Iris pigment epithelial cell (primary cell): ENCODE data around the gene GLI3.

Source experiments
- DNase-seq: peaks from one replicate; pipeline ENCODE4 v3.0.0-alpha.2; 2011; ENCODE audit warnings: low read depth

The GLI3 gene

DNA sequence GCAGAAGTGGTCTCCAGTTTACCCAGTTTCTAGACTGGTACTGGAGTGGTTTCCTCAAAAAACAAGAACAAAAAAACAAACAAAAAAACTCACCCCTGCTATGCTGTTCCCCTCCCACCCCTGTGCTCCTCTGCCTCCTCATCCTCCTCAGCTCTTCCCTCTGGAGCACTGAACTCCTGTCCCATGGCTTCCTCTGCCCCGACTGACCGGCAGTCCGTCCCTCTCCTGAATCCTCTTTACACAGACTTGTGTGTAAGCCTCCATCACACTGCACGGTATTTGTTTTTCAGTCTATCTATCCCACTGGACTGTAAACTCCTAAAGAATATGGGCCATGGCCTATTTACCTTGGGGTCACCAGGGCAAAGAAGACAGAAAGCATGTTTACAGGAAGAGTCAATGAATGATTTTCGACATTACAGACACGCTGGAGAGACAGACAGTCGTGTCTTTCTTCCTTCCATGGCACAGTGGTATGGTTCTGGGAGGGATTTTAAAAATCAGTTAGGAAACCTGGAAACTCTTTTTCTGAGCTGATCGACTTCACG is 265.3 kb downstream of the GLI3 start:
- no peak for DNase-seq

GRCh38 chr7:41970941-41971340 is 266.1 kb downstream of the GLI3 start:
- DNase-seq: no peak

DNA sequence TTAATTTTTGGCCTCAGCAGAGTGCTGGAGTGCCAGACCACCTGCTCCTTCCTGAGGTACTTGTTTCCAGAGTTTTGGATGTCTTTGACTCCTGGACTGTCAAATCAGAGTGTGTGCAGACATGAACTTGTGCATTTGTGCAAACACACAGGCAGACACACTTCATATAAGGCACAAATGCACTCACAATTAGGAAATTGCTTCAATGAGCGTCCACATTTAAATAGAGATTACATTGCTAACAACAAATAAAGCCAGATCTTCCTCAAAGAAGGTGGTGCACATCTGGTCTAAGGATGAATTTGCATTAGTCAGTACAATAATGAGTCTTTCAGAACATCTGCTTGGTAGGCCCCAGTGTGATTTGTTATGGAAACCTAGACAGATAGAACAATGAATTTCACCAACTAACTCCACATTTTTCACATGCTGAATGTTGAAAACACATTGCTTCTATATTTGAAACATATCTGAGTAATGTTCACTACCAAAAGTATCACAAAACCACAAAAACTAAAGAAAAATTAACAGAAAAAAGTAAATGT is 267.4 kb downstream of the GLI3 start:
- no peak for DNase-seq

GRCh38 chr7:41967156-41967555 is 269.9 kb downstream of the GLI3 start:
- DNase-seq: peak; percentile 63

GRCh38 chr7:41965951-41966505 is 271.0 kb downstream of the GLI3 start:
- DNase-seq: no peak

DNA sequence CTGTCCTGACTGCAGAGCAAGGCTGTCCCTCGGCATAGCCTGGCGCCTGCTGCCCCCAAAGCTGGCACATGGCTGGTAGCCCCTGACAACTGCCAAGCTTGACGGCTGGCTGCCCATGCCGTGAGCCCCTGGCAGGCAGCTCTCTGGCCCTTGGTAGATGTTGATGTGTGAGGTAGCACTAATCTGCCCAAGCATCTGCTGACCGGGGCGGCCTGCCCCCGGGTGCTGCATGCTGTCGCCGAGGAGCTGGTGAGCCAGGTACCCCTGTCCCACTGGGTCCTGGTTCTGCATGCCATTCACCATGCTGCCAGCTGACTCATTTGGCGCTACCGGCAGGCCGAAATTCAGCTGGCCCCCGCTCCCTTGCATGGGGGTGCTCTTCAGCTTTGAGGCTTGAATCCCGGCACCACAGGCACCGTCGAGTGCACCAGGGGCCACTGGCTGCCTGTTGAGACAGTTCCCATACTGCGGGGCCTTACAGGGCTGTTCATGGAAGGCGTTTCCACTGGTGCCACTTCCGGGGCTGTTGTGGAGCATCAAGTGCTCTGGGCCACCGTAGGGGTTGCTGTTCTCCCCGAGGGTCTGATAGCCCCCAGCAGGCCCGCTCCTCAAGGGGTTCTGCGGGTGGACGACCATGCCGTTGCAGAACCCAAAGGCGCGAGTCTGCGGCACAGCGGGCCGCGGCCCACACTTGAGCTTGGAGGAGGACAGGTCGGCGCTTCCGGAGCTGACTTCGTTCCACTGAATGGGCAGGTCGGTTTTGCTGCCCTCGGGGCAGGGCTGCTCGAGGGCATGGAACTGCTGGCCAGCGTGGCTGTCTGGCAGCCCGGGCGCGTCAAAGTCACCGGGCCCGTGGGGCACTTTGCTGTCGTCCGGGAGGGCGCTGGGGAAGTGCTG is 271.9 kb downstream of the GLI3 start:
- no peak for DNase-seq

DNA sequence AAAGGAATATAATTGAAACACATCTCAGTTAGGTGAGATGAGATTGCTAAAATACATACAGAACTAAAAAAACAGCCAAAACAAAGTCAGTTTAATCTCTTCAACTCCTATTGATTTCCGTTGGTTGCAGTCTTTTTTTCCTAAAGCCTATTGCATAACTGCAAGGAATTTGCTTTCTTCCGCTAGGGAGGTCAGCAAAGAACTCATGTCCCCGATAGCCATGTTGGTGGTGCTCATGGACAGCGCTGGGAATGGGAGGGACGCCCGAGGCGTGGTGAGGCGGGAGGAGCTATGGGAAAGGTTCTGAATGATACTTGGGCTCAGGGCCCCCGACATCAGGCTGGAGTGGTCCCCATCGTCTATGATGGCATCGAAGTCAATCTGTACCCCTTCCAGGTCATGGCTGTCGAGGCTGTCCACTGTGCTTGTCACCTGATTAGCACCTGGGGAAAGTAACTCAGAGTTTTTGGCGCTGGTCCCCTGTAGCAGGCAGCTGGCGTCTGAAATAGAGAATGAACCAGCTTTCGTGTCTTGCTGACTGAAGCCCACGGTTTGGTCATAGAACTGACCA is 272.7 kb downstream of the GLI3 start:
- DNase-seq: no peak

- no peak for DNase-seq
Measured at GRCh38 chr7:41956705-41957104, 280.3 kb downstream of the GLI3 start.

DNA sequence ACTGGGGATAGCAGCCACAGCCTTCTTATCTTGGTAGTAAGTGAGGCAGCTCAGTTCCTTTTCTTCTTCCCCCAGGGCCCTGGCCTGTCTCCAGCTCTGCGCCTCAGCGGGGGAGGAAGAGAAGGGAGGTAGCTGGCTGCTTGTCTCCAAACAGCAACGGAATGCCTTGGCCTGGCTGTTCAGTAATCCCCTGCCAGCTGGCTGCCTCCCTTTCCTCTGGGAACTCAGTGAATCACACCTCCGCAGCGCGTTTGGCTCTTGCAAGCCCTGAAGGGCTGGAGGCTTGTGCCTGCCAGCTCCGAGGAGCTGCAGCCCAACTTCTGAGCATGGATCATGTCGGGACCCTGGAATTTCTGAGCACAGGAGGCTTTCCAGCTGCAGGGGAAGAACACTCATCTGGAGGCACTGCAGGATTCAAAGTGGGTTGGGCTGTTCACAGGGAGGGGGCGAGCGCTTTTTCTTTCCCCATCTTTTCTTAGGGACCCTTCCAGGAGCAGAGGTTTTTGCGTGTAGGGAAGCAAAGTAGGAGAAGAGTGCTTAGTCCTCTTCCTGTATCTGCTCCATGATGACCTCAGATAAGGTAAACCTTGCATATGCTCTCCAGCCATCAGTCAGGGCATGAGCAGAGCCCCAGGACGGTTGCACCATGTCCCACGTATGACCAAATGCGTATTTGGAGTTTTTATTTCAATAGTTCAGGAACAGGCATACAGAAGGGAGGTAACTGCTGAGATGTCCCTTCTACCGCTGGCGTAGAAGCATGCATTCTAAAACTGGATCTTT is 280.9 kb downstream of the GLI3 start:
- DNase-seq: peak; percentile 99

- DNase-seq: no peak
Measured at GRCh38 chr7:41955451-41955850, 281.6 kb downstream of the GLI3 start.

DNA sequence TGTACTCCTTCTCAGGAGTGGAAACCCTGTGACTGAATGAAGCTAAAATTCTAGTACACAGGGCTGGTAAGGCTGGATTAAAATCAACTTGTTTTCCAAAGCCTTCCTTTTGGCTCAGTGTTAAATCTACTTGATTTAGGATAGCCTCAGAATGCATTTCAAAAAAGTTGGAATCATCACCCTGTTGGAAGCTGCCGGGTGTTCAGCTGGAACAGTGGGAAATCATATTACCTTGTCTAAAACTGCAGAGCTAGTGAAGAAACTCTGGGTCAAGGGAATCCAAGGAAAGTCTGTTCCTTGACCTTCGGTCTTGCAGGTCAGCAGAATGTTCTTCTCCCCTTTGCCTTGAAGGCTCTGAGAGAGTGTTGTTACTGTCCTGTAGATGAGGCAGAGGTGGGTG is 282.0 kb downstream of the GLI3 start:
- DNase-seq: no peak

DNA sequence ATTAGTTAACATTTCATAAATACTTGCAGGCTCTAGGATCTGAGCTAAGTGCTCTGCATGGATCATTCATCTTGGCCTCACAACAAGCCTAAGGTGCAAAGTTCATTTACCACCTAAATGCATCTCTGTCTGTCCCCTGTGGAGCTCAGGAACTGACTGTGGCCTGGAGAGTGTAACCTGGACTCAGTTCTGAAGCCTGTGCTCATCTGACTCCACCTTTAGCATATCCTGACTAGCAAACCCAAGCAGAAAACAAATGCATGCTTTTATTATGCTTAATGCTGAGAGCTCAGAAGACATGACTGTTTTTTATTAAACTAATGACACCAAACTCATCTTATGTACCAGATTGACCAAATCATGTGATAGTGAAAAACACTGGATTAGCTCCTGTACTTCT is 288.5 kb downstream of the GLI3 start:
- DNase-seq: no peak

- DNase-seq: peak; percentile 79
Measured at GRCh38 chr7:41943094-41943577, 293.9 kb downstream of the GLI3 start.

DNA sequence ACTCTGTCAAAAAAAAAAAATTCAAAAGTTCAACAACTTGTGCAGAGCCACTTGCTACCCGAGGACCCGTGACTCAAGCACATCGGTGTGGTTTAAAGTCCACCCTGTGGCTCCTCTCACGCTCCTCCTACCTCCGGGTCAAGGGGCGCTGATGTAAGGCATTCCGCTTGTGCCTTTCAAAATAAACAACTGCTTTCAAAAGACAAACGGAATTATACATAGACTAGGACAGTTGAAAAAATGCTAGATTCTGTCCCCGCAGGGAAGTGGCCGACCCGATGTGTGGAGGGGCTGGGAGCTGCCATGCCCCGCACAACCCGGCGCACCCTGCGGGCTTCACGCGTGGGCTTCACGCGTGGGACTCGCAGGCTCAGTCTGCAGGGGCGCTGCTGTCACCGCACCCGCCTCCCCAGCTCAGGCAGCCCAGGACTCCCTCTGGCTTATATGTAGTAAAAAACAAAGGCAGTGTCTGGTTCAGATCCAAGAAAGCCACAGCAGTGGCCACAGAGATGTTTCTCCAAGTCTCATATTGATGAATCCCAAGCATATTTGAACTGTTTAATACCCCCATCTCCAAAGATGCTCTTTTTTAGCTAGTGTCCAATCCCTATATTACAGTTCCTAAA is 294.4 kb downstream of the GLI3 start:
- peak; percentile 83 for DNase-seq

DNA sequence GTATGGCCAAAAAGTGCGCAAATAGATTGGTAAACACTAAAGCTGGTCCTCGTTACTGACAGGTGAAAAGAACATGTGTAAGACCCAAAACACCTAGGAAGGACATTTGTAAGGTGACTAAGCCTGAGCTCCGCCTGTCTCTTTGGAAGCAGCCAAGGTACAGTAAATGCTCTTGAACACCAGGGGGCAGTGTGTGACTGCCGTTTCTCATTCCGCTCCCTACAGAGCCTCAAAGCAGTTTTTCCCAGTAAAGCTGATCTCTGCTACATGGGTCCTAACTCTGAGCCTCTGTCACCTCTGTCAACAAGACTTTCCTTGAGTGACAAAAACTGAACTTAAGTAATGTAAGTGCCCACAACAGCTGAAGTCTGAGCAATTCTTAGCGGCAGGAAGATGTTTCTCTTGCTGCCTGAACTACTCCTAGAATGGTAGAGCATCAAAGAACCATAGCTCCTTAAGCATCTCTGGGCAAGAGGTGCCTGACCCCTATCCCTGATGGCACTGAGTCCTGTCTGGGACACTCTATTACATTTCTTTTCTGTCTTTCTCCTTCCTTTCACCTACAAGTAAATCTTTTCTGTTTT is 296.2 kb downstream of the GLI3 start:
- peak; percentile 78 for DNase-seq

DNA sequence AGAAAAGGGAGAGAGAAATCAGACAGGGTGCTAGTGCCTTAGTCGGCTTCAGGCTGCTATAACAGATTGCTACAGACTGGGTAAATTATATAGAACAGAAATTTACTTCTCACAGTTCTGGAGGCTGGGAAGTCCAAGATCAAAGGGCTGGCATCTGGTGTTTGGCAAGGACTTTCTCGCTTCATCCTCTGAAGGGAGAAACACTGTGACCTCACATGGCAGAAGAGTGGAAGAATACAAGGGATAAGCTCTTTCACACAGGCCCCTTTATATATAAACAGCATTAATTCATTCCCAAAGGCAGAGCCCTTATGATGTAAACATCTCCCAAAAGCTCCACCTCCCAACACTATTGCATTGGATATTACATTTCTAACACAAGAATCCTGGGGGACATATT is 298.6 kb downstream of the GLI3 start:
- DNase-seq: no peak

GRCh38 chr7:41933427-41933826 is 303.6 kb downstream of the GLI3 start:
- no peak for DNase-seq

- DNase-seq: no peak
Measured at GRCh38 chr7:41931263-41931646, 305.8 kb downstream of the GLI3 start.

DNA sequence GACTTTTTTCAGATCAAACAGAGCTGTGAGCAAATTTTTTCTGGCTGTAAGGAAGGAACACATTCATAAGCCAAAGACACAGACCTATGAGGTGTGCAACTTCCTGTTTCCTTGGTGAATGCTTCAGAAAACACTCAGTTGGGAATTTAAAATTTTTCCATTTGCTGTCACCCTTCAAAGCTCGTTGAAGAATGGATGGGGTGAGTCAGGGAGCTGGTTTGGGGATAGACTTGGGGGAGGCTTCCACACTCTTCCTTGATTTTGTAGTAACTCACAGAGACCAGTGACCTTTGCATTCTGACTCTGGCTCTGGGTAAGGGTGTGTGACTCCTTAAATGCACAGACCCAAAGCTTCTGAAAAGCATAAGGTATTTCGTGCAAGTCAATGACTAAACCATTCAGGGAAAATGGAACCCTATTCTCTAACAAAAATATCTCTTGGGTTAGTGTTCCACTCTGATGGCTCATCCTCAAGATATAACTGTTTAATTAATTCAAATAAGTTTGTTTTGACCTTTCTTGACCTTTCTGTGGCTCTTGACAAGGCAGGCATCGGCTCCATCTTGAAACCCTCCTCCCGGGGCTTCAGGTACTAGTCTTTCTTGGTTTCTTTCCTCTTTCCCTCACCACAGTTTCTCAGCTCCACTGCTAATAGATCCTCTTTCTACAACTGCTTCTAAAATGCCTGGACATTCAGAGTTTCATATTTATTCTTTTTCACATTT is 306.3 kb downstream of the GLI3 start:
- peak; percentile 49 for DNase-seq

DNA sequence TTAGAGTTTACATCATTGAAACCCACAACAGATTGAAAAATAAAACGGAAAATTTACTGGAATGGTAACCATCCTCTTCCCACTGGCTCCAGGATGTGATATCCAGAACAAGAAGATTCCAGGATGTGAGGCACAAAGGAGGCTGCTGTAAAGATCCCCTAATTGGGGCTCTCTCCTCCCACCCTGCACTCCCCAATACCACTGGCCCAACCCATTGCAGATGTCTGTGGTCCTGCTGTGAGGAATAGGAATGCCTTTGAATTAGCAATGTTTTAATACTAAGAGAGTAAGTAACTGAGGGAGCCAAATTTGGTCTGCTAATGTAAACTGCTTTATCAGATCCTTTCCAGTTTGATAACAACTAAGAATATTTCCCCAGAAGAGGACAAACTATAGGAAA is 308.2 kb downstream of the GLI3 start:
- DNase-seq: no peak
